Astrocyte of the spinal cord (primary cell): Measurements from ENCODE around the gene SH2D4B.

Experiments used
- DNase-seq: peaks from one replicate; pipeline ENCODE4 v3.0.0; 2011; ENCODE audit warnings: low read depth, low spot score
- H3K4me3 ChIP-seq: 2 replicates; pipeline ENCODE4 v1.5.1; 2011; ENCODE audit warnings: low read depth, mild to moderate bottlenecking, low read length, moderate library complexity
- in situ Hi-C: cut with HindIII; loops from 2 replicates; pipeline ENCODE4 v1.10.0; 2017; ENCODE audit warnings: low sequenced_read_pairs
- TF ChIP-seq, protein P1 (sequence below): IDR thresholded peaks from 2 replicates; pipeline ENCODE4 v1.5.1; 2012; ENCODE audit warnings: low read depth, mild to moderate bottlenecking, low read length, inconsistent platforms

SH2D4B gene

DNA sequence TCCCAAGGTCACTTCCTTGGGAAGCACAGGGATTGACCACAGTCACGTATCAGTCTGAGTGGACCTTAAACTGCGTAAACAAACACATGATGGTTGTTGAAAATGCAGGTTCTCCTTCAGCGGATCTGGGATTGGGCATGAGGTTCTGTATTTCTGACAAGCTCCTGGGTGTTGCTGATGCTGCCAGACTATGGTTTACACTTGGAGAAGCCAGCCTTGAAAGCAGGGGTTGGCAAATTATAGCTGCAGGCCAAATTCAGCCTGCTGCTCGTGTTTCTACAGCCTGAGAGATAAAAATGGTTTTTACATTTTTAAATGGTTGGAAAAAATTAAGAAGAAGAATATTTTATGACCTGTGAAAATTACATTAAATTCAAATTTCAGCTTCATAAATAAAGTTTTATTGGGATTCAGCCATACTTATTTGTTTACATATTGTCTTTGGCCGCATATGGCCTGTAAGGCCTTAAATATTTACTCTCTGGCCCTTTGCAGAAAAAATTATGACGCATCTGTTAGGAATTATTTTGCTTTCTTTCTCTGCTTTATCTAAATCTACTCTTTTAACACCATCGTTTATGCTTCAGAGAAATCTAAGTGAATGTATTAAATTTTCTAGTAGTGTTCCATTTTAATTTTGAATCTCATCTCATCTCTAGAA, 109.6 kb downstream of the SH2D4B start:
- in situ Hi-C loops = no loop called here
- no peak for DNase-seq

DNA sequence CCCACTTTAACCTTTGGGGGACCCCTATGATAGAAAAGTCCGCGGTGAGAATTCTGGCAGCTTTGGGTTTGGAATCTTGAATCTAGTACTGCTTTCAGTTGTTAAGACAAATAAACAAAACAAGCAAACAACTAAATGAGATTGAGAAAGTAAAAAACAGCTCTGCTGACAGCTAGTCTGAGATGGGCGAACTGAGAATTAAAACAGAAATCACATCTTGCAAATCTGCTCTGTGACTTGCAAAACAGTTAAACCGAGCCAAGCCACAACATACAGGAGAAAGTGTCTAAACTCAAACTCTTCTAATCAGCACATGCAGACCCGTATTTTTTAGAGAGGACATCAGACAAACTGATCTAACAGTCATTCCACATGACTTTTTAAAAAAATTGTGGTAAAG, 110.4 kb downstream of the SH2D4B start:
- in situ Hi-C loops = no loop called here
- H3K4me3 ChIP-seq = no peak overlapping the region
- DNase-seq = no peak
- TF ChIP-seq, protein P1, sequence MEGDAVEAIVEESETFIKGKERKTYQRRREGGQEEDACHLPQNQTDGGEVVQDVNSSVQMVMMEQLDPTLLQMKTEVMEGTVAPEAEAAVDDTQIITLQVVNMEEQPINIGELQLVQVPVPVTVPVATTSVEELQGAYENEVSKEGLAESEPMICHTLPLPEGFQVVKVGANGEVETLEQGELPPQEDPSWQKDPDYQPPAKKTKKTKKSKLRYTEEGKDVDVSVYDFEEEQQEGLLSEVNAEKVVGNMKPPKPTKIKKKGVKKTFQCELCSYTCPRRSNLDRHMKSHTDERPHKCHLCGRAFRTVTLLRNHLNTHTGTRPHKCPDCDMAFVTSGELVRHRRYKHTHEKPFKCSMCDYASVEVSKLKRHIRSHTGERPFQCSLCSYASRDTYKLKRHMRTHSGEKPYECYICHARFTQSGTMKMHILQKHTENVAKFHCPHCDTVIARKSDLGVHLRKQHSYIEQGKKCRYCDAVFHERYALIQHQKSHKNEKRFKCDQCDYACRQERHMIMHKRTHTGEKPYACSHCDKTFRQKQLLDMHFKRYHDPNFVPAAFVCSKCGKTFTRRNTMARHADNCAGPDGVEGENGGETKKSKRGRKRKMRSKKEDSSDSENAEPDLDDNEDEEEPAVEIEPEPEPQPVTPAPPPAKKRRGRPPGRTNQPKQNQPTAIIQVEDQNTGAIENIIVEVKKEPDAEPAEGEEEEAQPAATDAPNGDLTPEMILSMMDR = no peak

More for the DNA sequence above, 109.6 kb downstream of the SH2D4B start:
- TF ChIP-seq, protein P1 = no peak
- H3K4me3 ChIP-seq = no peak overlapping the region

DNA sequence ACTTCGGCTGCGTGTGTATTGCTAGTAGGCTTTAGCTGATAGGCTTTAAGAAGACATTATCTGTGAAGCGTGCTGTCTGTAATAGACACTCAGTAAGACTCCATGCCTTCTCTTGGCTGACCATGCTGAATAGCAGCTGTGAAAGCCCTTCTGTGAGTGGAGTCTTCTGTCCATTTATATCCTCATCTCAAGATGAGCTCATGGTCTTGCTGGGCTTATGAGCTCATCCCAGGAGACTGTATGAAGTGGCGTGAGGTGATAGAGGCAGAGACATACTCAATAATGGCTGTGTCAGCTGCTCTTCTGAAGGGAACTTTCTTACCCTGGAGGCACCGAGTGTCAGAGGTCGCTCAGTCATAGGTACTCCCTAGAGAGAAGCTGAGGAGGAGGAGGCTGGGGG, 111.5 kb downstream of the SH2D4B start:
- no peak for DNase-seq
- TF ChIP-seq, protein P1 = no peak
- in situ Hi-C loops = no loop called here

DNA sequence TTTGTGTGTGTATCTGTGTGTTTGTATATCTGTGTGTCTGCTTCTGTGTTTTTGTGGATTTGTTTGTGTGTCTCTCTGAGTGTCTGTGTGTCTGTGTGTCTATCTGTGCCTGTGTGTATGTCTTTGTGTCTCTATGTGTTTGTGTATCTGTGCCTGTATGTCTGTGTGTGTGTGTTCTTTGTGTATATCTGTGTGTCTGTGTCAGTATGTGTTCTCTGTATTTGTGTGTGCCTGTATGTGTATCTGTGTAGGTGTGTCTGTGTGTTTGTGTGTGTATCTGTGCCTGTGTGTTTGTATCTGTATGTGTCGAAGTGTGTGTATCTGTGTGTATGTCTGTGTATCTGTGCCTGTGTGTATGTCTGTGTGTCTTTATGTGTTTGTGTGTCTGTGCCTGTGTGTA, 118.2 kb downstream of the SH2D4B start:
- no peak for DNase-seq
- in situ Hi-C loops = no loop called here
- H3K4me3 ChIP-seq = no peak overlapping the region
- TF ChIP-seq, protein P1 = no peak

More for the DNA sequence above, 111.5 kb downstream of the SH2D4B start:
- H3K4me3 ChIP-seq = no peak overlapping the region

DNA sequence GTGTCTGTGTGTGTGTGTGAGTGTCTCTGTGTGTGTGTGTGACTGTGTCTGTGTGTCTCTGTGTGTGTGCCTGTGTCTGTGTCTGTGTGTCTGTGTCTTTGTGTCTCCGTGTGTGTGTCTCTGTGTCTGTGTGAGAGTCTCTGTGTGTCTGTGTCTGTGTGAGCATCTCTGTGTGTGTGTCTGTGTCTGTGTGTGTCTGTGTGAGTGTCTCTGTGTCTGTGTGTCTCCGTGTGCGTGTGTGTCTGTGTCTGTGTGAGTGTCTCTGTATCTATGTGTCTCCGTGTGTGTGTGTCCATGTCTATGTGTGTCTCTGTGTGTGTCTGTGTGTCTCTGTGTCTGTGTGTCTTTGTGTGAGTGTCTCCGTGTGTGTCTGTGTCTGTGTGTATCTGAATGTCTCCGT, 120.4 kb downstream of the SH2D4B start:
- in situ Hi-C loops = no loop called here
- H3K4me3 ChIP-seq = no peak overlapping the region
- TF ChIP-seq, protein P1 = no peak
- DNase-seq = no peak

DNA sequence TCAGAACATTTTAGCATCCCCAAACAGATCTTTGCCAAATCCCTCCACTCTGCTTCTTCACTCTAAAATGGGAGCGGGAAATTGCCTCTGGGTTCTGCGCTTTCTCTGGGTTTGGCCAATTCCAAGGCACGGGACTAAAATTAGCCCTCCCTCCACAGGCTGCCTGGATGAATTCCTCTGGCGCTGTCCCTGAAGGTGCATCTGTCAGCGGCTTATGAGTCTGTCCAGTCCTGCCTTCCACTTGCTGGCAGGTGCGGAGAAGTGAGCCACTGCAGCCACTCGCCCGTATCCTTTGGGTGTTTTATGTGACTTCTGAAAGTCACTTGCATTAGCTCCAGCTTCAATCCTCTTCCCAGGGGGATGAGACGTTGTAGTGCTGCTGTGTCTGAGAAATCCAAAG, 121.6 kb downstream of the SH2D4B start:
- no peak overlapping the region for H3K4me3 ChIP-seq
- TF ChIP-seq, protein P1 = no peak
- DNase-seq = no peak
- in situ Hi-C loops = no loop called here

DNA sequence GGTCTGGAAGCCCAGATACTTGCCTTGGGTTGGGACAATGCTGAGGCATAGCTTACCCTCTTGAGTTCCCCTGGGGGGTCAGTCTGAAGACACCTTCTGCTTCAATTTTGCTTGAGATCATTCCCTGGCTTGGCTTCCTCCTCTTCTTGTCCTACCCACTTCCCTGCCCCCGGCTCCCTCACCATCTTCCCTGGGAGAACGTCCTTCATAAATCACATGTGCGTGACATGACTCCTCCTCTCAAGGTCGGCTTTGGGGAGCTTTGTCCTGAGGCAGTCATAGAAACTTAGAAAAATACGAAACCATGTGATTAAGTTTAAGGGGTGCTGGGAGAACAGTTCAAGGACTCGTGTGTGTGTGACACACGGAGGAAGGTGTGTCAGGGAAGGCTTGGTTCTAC, 122.6 kb downstream of the SH2D4B start:
- in situ Hi-C loops = no loop called here

More for the DNA sequence above, 122.6 kb downstream of the SH2D4B start:
- DNase-seq = no peak
- TF ChIP-seq, protein P1 = no peak
- no peak overlapping the region for H3K4me3 ChIP-seq
